Measurements from ENCODE around the gene KRT28.

GRCh38 chr17:40791111-40791510 is 8.6 kb downstream of the KRT28 start:
- TF ChIP-seq SP1 (IDR thresholded peaks at IDR 0.05) (no peak), ZNF384 (IDR thresholded peaks at IDR 0.05) (no peak), HDGF (IDR thresholded peaks at IDR 0.05; ENCODE audit: borderline replicate concordance) (no peak), TARDBP (IDR thresholded peaks at IDR 0.05) (no peak), FOXM1 (IDR thresholded peaks at IDR 0.05; ENCODE audit: borderline replicate concordance) (no peak), SUZ12 (IDR thresholded peaks at IDR 0.05) (no peak), ARNT (IDR thresholded peaks at IDR 0.05) (no peak), BHLHE40 (IDR thresholded peaks at IDR 0.05; ENCODE audit: borderline replicate concordance) (no peak), LEF1 (IDR thresholded peaks at IDR 0.05; ENCODE audit: borderline replicate concordance) (no peak), FOXA1 (IDR thresholded peaks at IDR 0.05) (no peak)
- TF ChIP-seq, protein P1, sequence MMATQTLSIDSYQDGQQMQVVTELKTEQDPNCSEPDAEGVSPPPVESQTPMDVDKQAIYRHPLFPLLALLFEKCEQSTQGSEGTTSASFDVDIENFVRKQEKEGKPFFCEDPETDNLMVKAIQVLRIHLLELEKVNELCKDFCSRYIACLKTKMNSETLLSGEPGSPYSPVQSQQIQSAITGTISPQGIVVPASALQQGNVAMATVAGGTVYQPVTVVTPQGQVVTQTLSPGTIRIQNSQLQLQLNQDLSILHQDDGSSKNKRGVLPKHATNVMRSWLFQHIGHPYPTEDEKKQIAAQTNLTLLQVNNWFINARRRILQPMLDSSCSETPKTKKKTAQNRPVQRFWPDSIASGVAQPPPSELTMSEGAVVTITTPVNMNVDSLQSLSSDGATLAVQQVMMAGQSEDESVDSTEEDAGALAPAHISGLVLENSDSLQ (IDR thresholded peaks at IDR 0.05) = no peak

Measured in HEK293T (cell line).